ENCODE results near the gene SPRYD7.

Gene SPRYD7

GRCh38 chr13:49895826-49896225, 40.3 kb downstream of the SPRYD7 start:
- no peaks in the 10 kb centered on the region; the same call in 1 of the 2 replicates for H3K27me3 ChIP-seq (ENCODE audit: insufficient read depth, low read length)
- TF ChIP-seq EZH2 (IDR thresholded peaks at IDR 0.05; ENCODE audit: borderline replicate concordance, low read length), result no peak
- no peak for TF ChIP-seq CTCF (IDR thresholded peaks at IDR 0.05; ENCODE audit: low read length)
- H3K4me3 ChIP-seq (ENCODE audit: low read depth, low read length, poor library complexity, severe bottlenecking), result no peak overlapping the region
- H4K20me1 ChIP-seq (ENCODE audit: insufficient read depth, low read length), result no peaks in the 10 kb centered on the region
- no peaks in the 10 kb centered on the region for H3K4me1 ChIP-seq (ENCODE audit: insufficient read depth, low read length, severe bottlenecking)
- no peaks in the 10 kb centered on the region for H3K9me3 ChIP-seq (ENCODE audit: low read length)
- H3K4me2 ChIP-seq (ENCODE audit: low read length), result no peak overlapping the region
- no peak overlapping the region for H3K9ac ChIP-seq (ENCODE audit: low read length)
- no peak overlapping the region for H2AFZ ChIP-seq (ENCODE audit: low read length)
- H3K36me3 ChIP-seq (ENCODE audit: insufficient read depth, low read length), result no peaks in the 10 kb centered on the region; the same call in 1 of the 2 replicates
- no peak overlapping the region for H3K27ac ChIP-seq (ENCODE audit: low read depth, low read length, poor library complexity, severe bottlenecking)
- H3K79me2 ChIP-seq (ENCODE audit: insufficient read depth, low read length), result no peaks in the 10 kb centered on the region
- no peaks in the 10 kb centered on the region for H3K9me2 ChIP-seq (ENCODE audit: low read depth, low read length)
- no peaks in the 10 kb centered on the region for H3F3A ChIP-seq (ENCODE audit: insufficient read depth, low read length)

GRCh38 chr13:49893591-49893990, 42.5 kb downstream of the SPRYD7 start:
- no peak overlapping the region for H3K27ac ChIP-seq (ENCODE audit: low read depth, low read length, poor library complexity, severe bottlenecking)

GRCh38 chr13:49890376-49890775, 45.8 kb downstream of the SPRYD7 start:
- TF ChIP-seq EZH2 (IDR thresholded peaks at IDR 0.05; ENCODE audit: borderline replicate concordance, low read length) (no peak), CTCF (IDR thresholded peaks at IDR 0.05; ENCODE audit: low read length) (no peak)
- no peak overlapping the region for H3K9ac ChIP-seq (ENCODE audit: low read length)
- H3K9me2 ChIP-seq (ENCODE audit: low read depth, low read length), result no peaks in the 10 kb centered on the region
- H3K4me3 ChIP-seq (ENCODE audit: low read depth, low read length, poor library complexity, severe bottlenecking), result no peak overlapping the region
- no peaks in the 10 kb centered on the region; the same call in 1 of the 2 replicates for H3K36me3 ChIP-seq (ENCODE audit: insufficient read depth, low read length)
- H3K27me3 ChIP-seq (ENCODE audit: insufficient read depth, low read length), result no peaks in the 10 kb centered on the region; the same call in 1 of the 2 replicates
- no peaks in the 10 kb centered on the region for H4K20me1 ChIP-seq (ENCODE audit: insufficient read depth, low read length)
- H3K9me3 ChIP-seq (ENCODE audit: low read length), result no peaks in the 10 kb centered on the region
- no peak overlapping the region for H2AFZ ChIP-seq (ENCODE audit: low read length)
- no peaks in the 10 kb centered on the region for H3K4me1 ChIP-seq (ENCODE audit: insufficient read depth, low read length, severe bottlenecking)
- H3F3A ChIP-seq (ENCODE audit: insufficient read depth, low read length), result no peaks in the 10 kb centered on the region
- no peak overlapping the region for H3K4me2 ChIP-seq (ENCODE audit: low read length)
- no peaks in the 10 kb centered on the region for H3K79me2 ChIP-seq (ENCODE audit: insufficient read depth, low read length)
- H3K27ac ChIP-seq (ENCODE audit: low read depth, low read length, poor library complexity, severe bottlenecking), result no peak overlapping the region

More at GRCh38 chr13:49893591-49893990, 42.5 kb downstream of the SPRYD7 start:
- no peaks in the 10 kb centered on the region for H3F3A ChIP-seq (ENCODE audit: insufficient read depth, low read length)
- no peak overlapping the region for H3K4me3 ChIP-seq (ENCODE audit: low read depth, low read length, poor library complexity, severe bottlenecking)
- H3K36me3 ChIP-seq (ENCODE audit: insufficient read depth, low read length), result no peaks in the 10 kb centered on the region; the same call in 1 of the 2 replicates
- H3K9me3 ChIP-seq (ENCODE audit: low read length), result no peaks in the 10 kb centered on the region
- no peak overlapping the region for H3K9ac ChIP-seq (ENCODE audit: low read length)
- H3K79me2 ChIP-seq (ENCODE audit: insufficient read depth, low read length), result no peaks in the 10 kb centered on the region
- H2AFZ ChIP-seq (ENCODE audit: low read length), result no peak overlapping the region
- no peaks in the 10 kb centered on the region for H3K9me2 ChIP-seq (ENCODE audit: low read depth, low read length)
- no peak overlapping the region for H3K4me2 ChIP-seq (ENCODE audit: low read length)
- no peaks in the 10 kb centered on the region; the same call in 1 of the 2 replicates for H3K27me3 ChIP-seq (ENCODE audit: insufficient read depth, low read length)
- no peaks in the 10 kb centered on the region for H3K4me1 ChIP-seq (ENCODE audit: insufficient read depth, low read length, severe bottlenecking)
- H4K20me1 ChIP-seq (ENCODE audit: insufficient read depth, low read length), result no peaks in the 10 kb centered on the region
- TF ChIP-seq EZH2 (IDR thresholded peaks at IDR 0.05; ENCODE audit: borderline replicate concordance, low read length), result no peak
- TF ChIP-seq CTCF (IDR thresholded peaks at IDR 0.05; ENCODE audit: low read length), result no peak
